Mesenchymal stem cell (in vitro differentiated cells and primary cell): ENCODE measurements around the gene SNTG2.

Experiments
- DNase-seq: peaks from one replicate; pipeline ENCODE4 v3.0.0-alpha.2; 2013
- H2AFZ ChIP-seq: one replicate; pipeline ENCODE4 v1.6.1; 2013; ENCODE audit warnings: low read depth, mild to moderate bottlenecking, control low read depth, inconsistent platforms, low read length, moderate library complexity
- H2AK5ac ChIP-seq: 2 replicates; pipeline ENCODE4 v1.6.1; 2013; ENCODE audit warnings: low read length, moderate library complexity, mild to moderate bottlenecking, inconsistent platforms; ENCODE audit not compliant: severe bottlenecking
- H2BK120ac ChIP-seq: one replicate; pipeline ENCODE4 v1.6.1; 2013; ENCODE audit warnings: low read depth, mild to moderate bottlenecking, inconsistent platforms, low read length, moderate library complexity
- H2BK12ac ChIP-seq, 2 experiments: one replicate each; pipeline ENCODE4 v1.6.1; 2013; ENCODE audit warnings: inconsistent platforms in 2 of 2, low read length in 2 of 2, mild to moderate bottlenecking in 2 of 2, moderate library complexity in 2 of 2, control low read depth in 1 of 2
- H2BK15ac ChIP-seq: one replicate; pipeline ENCODE4 v1.6.1; 2013; ENCODE audit warnings: mild to moderate bottlenecking, low read depth, inconsistent platforms; ENCODE audit not compliant: poor library complexity, severe bottlenecking
- H2BK5ac ChIP-seq: 2 replicates; pipeline ENCODE4 v1.6.1; 2013; ENCODE audit warnings: low read depth, mild to moderate bottlenecking, low read length, control low read depth, inconsistent platforms; ENCODE audit not compliant: poor library complexity, severe bottlenecking
- H3K14ac ChIP-seq, 2 experiments: one replicate each; pipeline ENCODE4 v1.6.1; 2013; ENCODE audit warnings: inconsistent platforms in 2 of 2, low read length in 2 of 2, control low read depth in 1 of 2, mild to moderate bottlenecking in 1 of 2, moderate library complexity in 1 of 2
- H3K18ac ChIP-seq, 2 experiments: one replicate each; pipeline ENCODE4 v1.6.1; 2013; ENCODE audit warnings: inconsistent platforms in 2 of 2, low read length in 2 of 2, control low read depth in 1 of 2, low read depth in 1 of 2, mild to moderate bottlenecking in 1 of 2
- H3K23ac ChIP-seq, 2 experiments: one replicate each; pipeline ENCODE4 v1.6.1; 2013; ENCODE audit warnings: inconsistent platforms in 2 of 2, low read length in 2 of 2, mild to moderate bottlenecking in 2 of 2, moderate library complexity in 2 of 2, control low read depth in 1 of 2
- H3K27ac ChIP-seq: 2 replicates; pipeline ENCODE4 v1.5.1; 2013; ENCODE audit warnings: mild to moderate bottlenecking, moderate library complexity, low read length, control low read depth, inconsistent platforms; ENCODE audit not compliant: poor library complexity, severe bottlenecking
- H3K27me3 ChIP-seq, 2 experiments: 2 replicates each; pipeline versions ENCODE4 v1.6.1 to v1.7.0; 2013; ENCODE audit warnings: low read length in 2 of 2, mild to moderate bottlenecking in 2 of 2, moderate library complexity in 2 of 2, control low read depth in 1 of 2, inconsistent platforms in 1 of 2; ENCODE audit not compliant: control insufficient read depth in 1 of 2, insufficient read depth in 1 of 2
- H3K36me3 ChIP-seq, 2 experiments: 2 replicates each; pipeline versions ENCODE4 v1.6.1 to v1.7.0; 2013; ENCODE audit warnings: low read length in 2 of 2, control low read depth in 1 of 2, inconsistent platforms in 1 of 2, low read depth in 1 of 2, mild to moderate bottlenecking in 1 of 2; ENCODE audit not compliant: insufficient read depth in 2 of 2, control insufficient read depth in 1 of 2
- H3K4ac ChIP-seq, 2 experiments: one replicate each; pipeline ENCODE4 v1.6.1; 2013; ENCODE audit warnings: inconsistent platforms in 2 of 2, low read length in 2 of 2, mild to moderate bottlenecking in 2 of 2, moderate library complexity in 2 of 2, control low read depth in 1 of 2, low read depth in 1 of 2
- H3K4me1 ChIP-seq: 2 replicates; pipeline ENCODE4 v1.6.1; 2013; ENCODE audit warnings: low read depth, low read length, control low read depth; ENCODE audit not compliant: control insufficient read depth, insufficient read depth
- H3K4me2 ChIP-seq: 2 replicates; pipeline ENCODE4 v1.6.1; 2013; ENCODE audit warnings: low read length, mild to moderate bottlenecking, inconsistent platforms; ENCODE audit not compliant: poor library complexity, severe bottlenecking
- H3K4me3 ChIP-seq, 2 experiments: 2 replicates each; pipeline versions ENCODE4 v1.5.1 to v1.7.0; 2013; ENCODE audit warnings: low read length in 2 of 2, mild to moderate bottlenecking in 2 of 2, control low read depth in 1 of 2, low read depth in 1 of 2; ENCODE audit not compliant: insufficient read depth in 1 of 2
- H3K79me1 ChIP-seq: replicated peaks from 2 replicates; pipeline ENCODE4 v1.6.1; 2013; ENCODE audit warnings: mild to moderate bottlenecking, control low read depth, low read length, inconsistent platforms; ENCODE audit not compliant: poor library complexity, severe bottlenecking
- H3K9ac ChIP-seq: 2 replicates; pipeline ENCODE4 v1.7.0; 2013; ENCODE audit warnings: mild to moderate bottlenecking, low read length, moderate library complexity
- H3K9me3 ChIP-seq: 2 replicates; pipeline ENCODE4 v1.7.0; 2013; ENCODE audit warnings: mild to moderate bottlenecking, low read length; ENCODE audit not compliant: control insufficient read depth
- H4K8ac ChIP-seq: one replicate; pipeline ENCODE4 v1.6.1; 2013; ENCODE audit warnings: inconsistent platforms, mild to moderate bottlenecking, low read length, moderate library complexity
- H4K91ac ChIP-seq: one replicate; pipeline ENCODE4 v1.6.1; 2013; ENCODE audit warnings: mild to moderate bottlenecking, low read length, inconsistent platforms
- WGBS: methylation state at CpG from one replicate; pipeline ENCODE4 v1.1.7; 2013; ENCODE audit warnings: mixed read lengths; 5-methylcytosine and 5-hydroxymethylcytosine counted together

Gene SNTG2

DNA sequence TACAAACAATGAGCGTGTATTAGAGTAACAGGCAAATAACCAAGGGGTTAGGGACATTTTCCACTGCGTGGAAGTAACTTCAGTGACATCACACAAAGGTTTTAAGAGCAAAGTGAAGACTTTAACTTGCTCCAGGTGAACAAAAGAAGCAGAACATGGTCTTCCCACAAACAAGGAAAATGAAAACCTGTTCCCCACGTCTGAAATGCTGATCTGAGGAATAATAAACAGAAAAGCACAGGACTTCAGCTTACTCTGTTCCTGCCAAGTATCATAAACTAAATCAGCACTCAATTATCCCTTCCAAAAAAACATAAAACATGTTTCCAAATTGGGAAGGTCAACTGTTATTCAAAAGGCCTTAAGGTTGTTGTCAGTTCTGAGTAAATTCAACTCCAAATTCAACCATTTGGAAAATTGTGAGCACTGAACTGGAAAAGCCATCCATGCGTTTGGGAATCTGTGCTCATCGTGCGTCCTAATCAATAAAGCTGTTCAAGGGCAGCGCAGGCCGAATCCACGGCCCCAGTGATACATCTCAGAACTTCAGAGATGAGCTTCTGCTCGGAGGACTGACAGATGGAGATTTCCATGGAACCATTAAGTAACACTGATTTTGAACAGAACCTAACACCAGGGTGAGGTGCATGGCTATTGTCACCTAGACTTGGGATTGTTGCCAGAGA, 7.7 kb upstream of the SNTG2 start:
- Histone ChIP-seq H3K27me3 (peaks cover 0 to 45% of the 10 kb centered on the region in 2 experiments), H3K14ac (no peak overlapping the region), H3K4me3 (no peak overlapping the region)

DNA sequence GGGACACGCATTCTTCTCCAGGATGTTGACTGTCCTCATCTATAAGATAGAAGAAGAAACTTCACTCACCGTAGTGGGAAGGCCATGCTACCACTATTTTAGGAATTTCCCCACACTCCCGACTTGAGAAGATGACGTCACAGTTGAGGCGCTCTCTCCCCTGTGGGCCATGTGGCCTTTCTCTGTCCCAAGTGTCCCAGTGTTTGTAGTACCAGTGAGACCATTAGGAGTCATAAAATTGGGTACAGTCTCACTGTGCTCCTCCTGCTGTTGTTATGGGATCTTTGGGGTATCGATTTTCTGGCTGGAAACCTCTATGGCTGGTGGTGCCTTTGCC, 7.2 kb upstream of the SNTG2 start:
- H3K36me3 ChIP-seq: no peaks in the 10 kb centered on the region
- 77% methylated on average over 5 of the region's 6 CpGs for WGBS
- no peak overlapping the region for H2BK12ac ChIP-seq

More for the DNA sequence above, 7.7 kb upstream of the SNTG2 start:
- no peaks in the 10 kb centered on the region for H3K79me1 ChIP-seq
- no peak overlapping the region for H2BK12ac ChIP-seq
- H3K4ac ChIP-seq: no peak overlapping the region
- no peaks in the 10 kb centered on the region for H3K36me3 ChIP-seq
- H3K9ac ChIP-seq: no peak overlapping the region
- H2AFZ ChIP-seq: no peak overlapping the region
- no peak overlapping the region for H2BK120ac ChIP-seq
- no peak overlapping the region for H4K8ac ChIP-seq
- 78% methylated on average over 10 of the region's 10 CpGs for WGBS
- peaks cover 8% of the 10 kb centered on the region for H3K4me1 ChIP-seq
- H2BK15ac ChIP-seq: no peak overlapping the region
- no peak for DNase-seq
- H2AK5ac ChIP-seq: no peak overlapping the region
- H3K23ac ChIP-seq: no peak overlapping the region
- H3K18ac ChIP-seq: no peak overlapping the region
- no peak overlapping the region for H4K91ac ChIP-seq
- no peak overlapping the region for H3K27ac ChIP-seq
- peaks cover 19% of the 10 kb centered on the region for H3K9me3 ChIP-seq
- no peak overlapping the region for H3K4me2 ChIP-seq
- H2BK5ac ChIP-seq: no peak overlapping the region

DNA sequence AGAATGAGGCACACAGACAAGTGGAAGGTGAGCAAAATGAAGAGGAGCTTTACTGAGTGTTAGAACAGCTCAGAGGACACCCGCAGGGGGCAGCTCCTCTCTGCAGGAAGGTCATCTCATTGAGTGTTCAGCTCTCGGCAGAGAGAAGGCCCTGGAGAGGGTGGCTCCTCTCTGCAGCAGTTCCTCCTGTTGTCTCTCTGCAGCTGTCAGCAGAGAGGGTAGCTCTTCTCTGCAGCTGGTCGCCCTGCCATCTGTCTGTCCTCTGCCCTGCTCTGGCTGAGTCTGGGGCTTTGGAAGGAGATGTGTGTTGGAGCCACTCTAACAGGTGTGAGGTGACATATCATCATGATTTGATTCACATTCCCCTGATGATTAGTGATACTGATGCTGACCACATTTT, 6.8 kb upstream of the SNTG2 start:
- no peak overlapping the region for H3K18ac ChIP-seq
- no peak overlapping the region for H4K8ac ChIP-seq
- H2BK15ac ChIP-seq: no peak overlapping the region
- H3K4ac ChIP-seq: no peak overlapping the region
- H3K79me1 ChIP-seq: no peaks in the 10 kb centered on the region
- H3K27me3 ChIP-seq: peaks cover 0 to 50% of the 10 kb centered on the region in 2 experiments
- no peak overlapping the region for H2AK5ac ChIP-seq
- H3K14ac ChIP-seq: no peak overlapping the region
- no peak overlapping the region for H3K4me2 ChIP-seq
- H3K9me3 ChIP-seq: peaks cover 19% of the 10 kb centered on the region
- WGBS: 65% methylated on average over 3 of the region's 3 CpGs
- no peak for DNase-seq
- no peak overlapping the region for H2AFZ ChIP-seq
- no peak overlapping the region for H4K91ac ChIP-seq
- H2BK5ac ChIP-seq: no peak overlapping the region
- H2BK12ac ChIP-seq: no peak overlapping the region
- no peak overlapping the region for H3K9ac ChIP-seq
- H3K4me1 ChIP-seq: peaks cover 5% of the 10 kb centered on the region
- no peak overlapping the region for H3K23ac ChIP-seq
- H3K4me3 ChIP-seq: no peak overlapping the region
- H3K27ac ChIP-seq: no peak overlapping the region
- no peak overlapping the region for H2BK120ac ChIP-seq
- no peaks in the 10 kb centered on the region for H3K36me3 ChIP-seq

More for the DNA sequence above, 7.2 kb upstream of the SNTG2 start:
- Histone ChIP-seq H3K23ac (no peak overlapping the region), H3K4ac (no peak overlapping the region), H3K9me3 (peaks cover 19% of the 10 kb centered on the region), H3K14ac (no peak overlapping the region), H2BK5ac (no peak overlapping the region), H3K4me1 (peaks cover 5% of the 10 kb centered on the region), H2AK5ac (no peak overlapping the region), H3K27me3 (peaks cover 0 to 49% of the 10 kb centered on the region in 2 experiments), H3K4me2 (no peak overlapping the region), H2BK120ac (no peak overlapping the region), H3K9ac (no peak overlapping the region), H3K27ac (no peak overlapping the region), H4K8ac (no peak overlapping the region), H3K18ac (no peak overlapping the region), H3K79me1 (no peaks in the 10 kb centered on the region), H2AFZ (no peak overlapping the region), H4K91ac (no peak overlapping the region), H3K4me3 (no peak overlapping the region), H2BK15ac (no peak overlapping the region)
- no peak for DNase-seq

DNA sequence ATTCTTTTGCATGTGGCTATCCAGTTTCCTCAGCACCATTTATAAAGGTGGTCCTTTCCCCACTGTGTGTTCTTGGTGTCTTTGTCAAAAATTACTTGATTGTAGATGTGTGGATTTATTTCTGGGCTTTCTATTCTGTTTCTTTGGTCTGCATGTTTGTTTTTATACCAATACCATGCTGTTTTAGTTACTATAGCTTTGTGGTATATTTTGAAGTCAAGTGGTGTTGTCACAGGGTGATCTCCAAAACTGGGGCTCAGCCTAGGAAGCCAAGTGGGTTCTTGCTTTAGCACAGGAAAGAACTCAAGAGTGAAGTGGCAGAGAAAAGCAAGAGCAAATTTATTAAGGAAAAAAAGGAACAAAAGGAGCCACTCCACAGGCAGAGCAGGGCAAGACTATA, 6.0 kb upstream of the SNTG2 start:
- H4K91ac ChIP-seq: no peak overlapping the region
- no peak overlapping the region for H2BK5ac ChIP-seq
- H4K8ac ChIP-seq: no peak overlapping the region
- DNase-seq: no peak
- no peak overlapping the region for H2BK15ac ChIP-seq
- no peak overlapping the region for H2AFZ ChIP-seq
- no peaks in the 10 kb centered on the region for H3K36me3 ChIP-seq
- H3K27me3 ChIP-seq: peaks cover 0 to 55% of the 10 kb centered on the region in 2 experiments
- no peaks in the 10 kb centered on the region for H3K79me1 ChIP-seq
- H3K4me2 ChIP-seq: no peak overlapping the region
- no peak overlapping the region for H3K18ac ChIP-seq
- peaks cover 7% of the 10 kb centered on the region for H3K4me1 ChIP-seq
- peaks cover 19% of the 10 kb centered on the region for H3K9me3 ChIP-seq
- H3K23ac ChIP-seq: no peak overlapping the region
- H3K4me3 ChIP-seq: no peak overlapping the region
- H3K9ac ChIP-seq: no peak overlapping the region
- H3K4ac ChIP-seq: no peak overlapping the region
- H2BK12ac ChIP-seq: no peak overlapping the region
- no peak overlapping the region for H2BK120ac ChIP-seq
- H2AK5ac ChIP-seq: no peak overlapping the region
- H3K14ac ChIP-seq: no peak overlapping the region
- no peak overlapping the region for H3K27ac ChIP-seq
